ENCODE measurements around the gene DNMBP. TPM values are rescaled to one million over a fixed set of nuclear protein-coding genes. Genes with fewer than 3 reads are reported as not detected.

Gene DNMBP
- total RNA-seq, 1 experiment from 2014 or later, result 39.3 TPM

DNA sequence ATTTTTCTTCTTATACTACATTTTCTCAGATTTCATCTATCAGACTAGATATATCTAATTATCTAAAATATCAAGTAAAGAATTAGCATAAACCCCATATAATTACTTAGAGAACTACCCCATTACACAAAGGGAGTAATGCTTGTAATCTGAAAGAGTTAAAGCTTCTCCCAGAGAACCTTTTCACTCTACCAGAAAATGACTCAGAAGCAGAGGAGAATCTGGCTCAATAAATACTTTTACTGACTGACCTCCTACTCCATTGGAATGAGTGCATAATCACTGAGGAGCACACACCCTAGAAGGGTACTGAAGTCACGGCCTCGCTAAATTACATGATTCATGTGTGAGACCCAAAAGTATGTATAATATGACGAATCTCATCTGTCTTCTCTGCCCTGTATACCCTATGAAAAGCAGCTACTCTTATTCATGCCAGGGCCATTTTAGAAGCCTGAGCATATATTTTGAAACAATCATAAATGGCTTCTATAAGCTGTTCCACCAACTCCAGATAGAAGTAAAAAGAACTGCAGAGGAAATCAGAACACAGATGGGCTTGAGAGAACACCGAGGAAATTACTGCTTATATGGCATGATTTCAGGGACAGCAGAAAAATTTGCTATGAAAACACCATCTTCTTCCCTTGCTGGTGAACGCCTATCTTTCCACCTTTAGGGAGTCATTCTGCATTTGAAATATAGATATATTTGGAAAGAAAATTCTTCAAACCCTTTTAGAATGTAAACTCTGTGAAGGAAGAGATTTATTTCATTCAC lies 32.7 kb downstream of the DNMBP start:
- H3K27ac ChIP-seq (ENCODE audit: low read length), result peak overlapping the region; percentile 78
- BruUV-seq (replicated peaks), result no TSS peak
- H3K4me3 ChIP-seq (ENCODE audit: low read depth in 2 of 2, low read length in 2 of 2), result no peak overlapping the region
- intact Hi-C loops (cut with micrococcal nuclease; ENCODE audit: unreplicated experiment) (no loop called here), in situ Hi-C loops (cut with HindIII; ENCODE audit: low pct_unique_long_range_greater_than_20kb, low sequenced_read_pairs) (no loop called here)
- peaks cover 53% of the 10 kb centered on the region for H3K4me1 ChIP-seq (ENCODE audit: control insufficient read depth, insufficient read depth, low read length)
- DNase-seq (ENCODE audit: low read depth, low spot score) (no peak), ATAC-seq (peak; percentile 60)
- H3K36me3 ChIP-seq (ENCODE audit: control insufficient read depth, insufficient read depth, low read length), result no peaks in the 10 kb centered on the region
- no peaks in the 10 kb centered on the region for H3K27me3 ChIP-seq (ENCODE audit: control insufficient read depth, insufficient read depth, low read length)
- ChIA-PET CTCF (no interaction called here), POLR2A (interaction anchor here (1.0 kb wide), 1 partner anchor 11 kb away, joined by 8 read pairs; no protein-coding TSS in a partner anchor)
- no peaks in the 10 kb centered on the region for H3K9me3 ChIP-seq (ENCODE audit: control insufficient read depth, insufficient read depth, low read depth, low read length)
- 0 out of 2 replicates have a peak, but pooled peaks have one; percentile 24 for TF ChIP-seq POLR2AphosphoS5 (IDR thresholded peaks at IDR 0.05; ENCODE audit: low read depth, low read length)
- TF ChIP-seq, protein P1, sequence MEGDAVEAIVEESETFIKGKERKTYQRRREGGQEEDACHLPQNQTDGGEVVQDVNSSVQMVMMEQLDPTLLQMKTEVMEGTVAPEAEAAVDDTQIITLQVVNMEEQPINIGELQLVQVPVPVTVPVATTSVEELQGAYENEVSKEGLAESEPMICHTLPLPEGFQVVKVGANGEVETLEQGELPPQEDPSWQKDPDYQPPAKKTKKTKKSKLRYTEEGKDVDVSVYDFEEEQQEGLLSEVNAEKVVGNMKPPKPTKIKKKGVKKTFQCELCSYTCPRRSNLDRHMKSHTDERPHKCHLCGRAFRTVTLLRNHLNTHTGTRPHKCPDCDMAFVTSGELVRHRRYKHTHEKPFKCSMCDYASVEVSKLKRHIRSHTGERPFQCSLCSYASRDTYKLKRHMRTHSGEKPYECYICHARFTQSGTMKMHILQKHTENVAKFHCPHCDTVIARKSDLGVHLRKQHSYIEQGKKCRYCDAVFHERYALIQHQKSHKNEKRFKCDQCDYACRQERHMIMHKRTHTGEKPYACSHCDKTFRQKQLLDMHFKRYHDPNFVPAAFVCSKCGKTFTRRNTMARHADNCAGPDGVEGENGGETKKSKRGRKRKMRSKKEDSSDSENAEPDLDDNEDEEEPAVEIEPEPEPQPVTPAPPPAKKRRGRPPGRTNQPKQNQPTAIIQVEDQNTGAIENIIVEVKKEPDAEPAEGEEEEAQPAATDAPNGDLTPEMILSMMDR (IDR thresholded peaks at IDR 0.05), result no peak
- no peak for TF ChIP-seq SIN3A (IDR thresholded peaks at IDR 0.05; ENCODE audit: borderline replicate concordance, insufficient read depth, low read depth, low read length)

DNA sequence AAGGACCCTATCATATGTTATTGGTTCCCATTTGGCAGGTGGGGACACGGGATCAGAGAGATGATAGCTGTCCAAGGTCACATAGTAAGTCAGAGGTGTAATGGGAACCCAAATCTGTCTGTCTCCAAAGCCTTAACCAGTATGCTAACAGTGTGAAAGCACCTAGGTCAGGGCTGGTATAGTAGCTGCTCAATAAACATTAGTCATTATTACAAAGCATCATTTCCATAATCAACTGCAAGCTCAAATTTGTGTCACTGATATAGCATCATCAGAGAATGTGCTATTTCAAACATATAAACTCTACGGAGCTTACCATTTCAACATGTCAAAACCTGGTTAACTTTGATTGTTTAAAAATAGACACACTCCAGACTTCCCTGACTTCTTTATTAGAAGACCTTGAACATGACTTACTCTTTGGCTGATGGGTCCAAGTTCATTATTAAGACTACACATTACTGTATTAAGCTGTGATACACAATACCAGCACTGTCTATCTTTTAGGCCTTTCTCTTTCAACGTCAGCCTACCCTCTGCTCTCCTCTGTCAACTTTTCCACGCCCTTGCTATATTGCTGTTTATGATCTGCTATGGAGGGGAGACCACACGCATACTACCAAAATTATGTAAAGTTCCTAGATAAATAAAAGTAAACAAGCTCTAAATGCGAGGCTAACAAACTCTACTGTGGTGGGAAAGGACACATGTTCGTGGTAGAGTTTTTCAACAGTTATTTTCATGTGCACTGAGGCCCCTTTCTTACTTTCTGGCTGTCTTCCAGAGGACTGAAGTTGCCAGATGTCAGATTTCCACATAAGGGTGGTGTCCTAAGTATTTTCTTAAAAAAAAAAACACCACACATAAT lies 33.6 kb downstream of the DNMBP start:
- peak overlapping the region; percentile 78 for H3K27ac ChIP-seq (ENCODE audit: low read length)
- H3K4me1 ChIP-seq (ENCODE audit: control insufficient read depth, insufficient read depth, low read length), result peaks cover 44% of the 10 kb centered on the region
- in situ Hi-C loops (cut with HindIII; ENCODE audit: low pct_unique_long_range_greater_than_20kb, low sequenced_read_pairs), result no loop called here
- H3K9me3 ChIP-seq (ENCODE audit: control insufficient read depth, insufficient read depth, low read depth, low read length), result no peaks in the 10 kb centered on the region
- no peak overlapping the region for H3K4me3 ChIP-seq (ENCODE audit: low read depth in 2 of 2, low read length in 2 of 2)
- no peaks in the 10 kb centered on the region for H3K27me3 ChIP-seq (ENCODE audit: control insufficient read depth, insufficient read depth, low read length)
- POLR2A ChIA-PET, result interaction anchor here (1.0 kb wide), 1 partner anchor 10 kb away, joined by 8 read pairs; no protein-coding TSS in a partner anchor
- TSS peak; percentile 10 for BruUV-seq (replicated peaks)
- CTCF ChIA-PET, result interaction anchor here (0.5 to 0.9 kb wide), 2 partner anchors 12 to 70 kb away, joined by 4 to 5 read pairs; no protein-coding TSS in a partner anchor
- intact Hi-C loops (cut with micrococcal nuclease; ENCODE audit: unreplicated experiment), result no loop called here
- TF ChIP-seq, protein P1 (IDR thresholded peaks at IDR 0.05), result no peak
- no peak for TF ChIP-seq TCF7L2 (IDR thresholded peaks at IDR 0.05; ENCODE audit: low read depth, low read length)
- H3K36me3 ChIP-seq (ENCODE audit: control insufficient read depth, insufficient read depth, low read length), result no peaks in the 10 kb centered on the region
- DNase-seq (ENCODE audit: low read depth, low spot score), result no peak
- ATAC-seq, result peak; percentile 23; the same call in 1 of the 2 replicates

Measured in Panc1 (cell line).